SK-N-MC (cell line): ENCODE measurements around the gene TRIM9.

Experiments
- EZH2 ChIP-seq: fragments of 200-600 bp; sonication (generic); IDR thresholded peaks from one replicate; pipeline ENCODE4 v1.6.1; 2017; ENCODE audit warnings: antibody characterized with exemption
- POLR2AphosphoS5 ChIP-seq: IDR thresholded peaks from 2 replicates; pipeline ENCODE4 v1.6.1; 2012; ENCODE audit warnings: mild to moderate bottlenecking, low read depth, low read length, borderline replicate concordance

- TF ChIP-seq POLR2AphosphoS5 (no peak), EZH2 (no peak)
Observed at GRCh38 chr14:51059032-51059431, 35.9 kb downstream of the TRIM9 start.
